Inferior parietal cortex (tissue), 1 donor: Measurements from ENCODE around the gene UCN2.

ENCODE experiments used
- DNase-seq: peaks from one replicate; pipeline ENCODE4 v3.0.0-alpha.2; 2016; ENCODE audit errors: extremely low spot score

Gene UCN2

DNA sequence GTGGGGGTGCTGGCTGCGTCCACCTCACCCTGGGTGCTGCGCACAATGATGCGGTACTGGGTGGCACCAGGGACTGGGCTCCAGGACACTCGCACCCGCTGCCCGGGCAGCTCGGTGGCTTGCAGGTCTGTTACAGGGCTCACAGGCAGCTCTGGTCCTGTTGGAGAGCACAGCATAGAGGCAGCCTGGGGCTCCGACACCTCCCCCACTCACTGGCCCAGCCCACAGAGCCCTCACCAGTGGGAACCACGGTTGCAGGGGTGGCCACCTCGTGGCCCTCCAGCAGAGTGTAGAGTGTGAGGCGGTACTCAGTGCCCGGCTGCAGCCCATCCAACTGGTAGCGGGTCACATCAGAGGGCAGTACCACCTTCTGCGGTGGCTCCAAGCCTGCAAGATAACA is 27.9 kb upstream of the UCN2 start:
- no peak for DNase-seq

- DNase-seq = no peak
Observed at GRCh38 chr3:48588230-48588629, 24.6 kb upstream of the UCN2 start.

GRCh38 chr3:48587686-48588085 is 24.1 kb upstream of the UCN2 start:
- no peak for DNase-seq

GRCh38 chr3:48585411-48585810 is 21.8 kb upstream of the UCN2 start:
- DNase-seq = no peak

GRCh38 chr3:48584836-48585235 is 21.3 kb upstream of the UCN2 start:
- DNase-seq = no peak

- no peak for DNase-seq
Observed at GRCh38 chr3:48581621-48582481, 18.3 kb upstream of the UCN2 start.

DNA sequence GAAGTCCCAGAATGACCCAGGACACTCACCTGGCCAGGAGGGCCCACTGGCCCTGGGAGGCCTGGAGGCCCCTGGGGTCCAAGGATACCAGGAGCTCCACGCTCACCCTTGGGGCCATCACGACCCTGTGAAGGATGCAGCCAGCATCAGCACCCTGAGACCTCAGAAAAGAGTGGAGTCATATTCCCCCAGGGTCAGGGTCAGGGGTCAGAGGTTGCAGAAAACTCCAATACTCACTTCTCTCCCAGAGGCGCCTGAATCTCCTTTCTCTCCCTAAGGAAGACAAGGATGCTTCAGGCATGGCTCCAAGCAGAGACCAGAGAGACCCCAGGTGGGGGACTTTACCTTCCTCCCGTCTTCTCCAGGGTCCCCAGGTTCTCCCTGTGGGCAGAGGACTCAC is 13.1 kb upstream of the UCN2 start:
- no peak for DNase-seq

DNA sequence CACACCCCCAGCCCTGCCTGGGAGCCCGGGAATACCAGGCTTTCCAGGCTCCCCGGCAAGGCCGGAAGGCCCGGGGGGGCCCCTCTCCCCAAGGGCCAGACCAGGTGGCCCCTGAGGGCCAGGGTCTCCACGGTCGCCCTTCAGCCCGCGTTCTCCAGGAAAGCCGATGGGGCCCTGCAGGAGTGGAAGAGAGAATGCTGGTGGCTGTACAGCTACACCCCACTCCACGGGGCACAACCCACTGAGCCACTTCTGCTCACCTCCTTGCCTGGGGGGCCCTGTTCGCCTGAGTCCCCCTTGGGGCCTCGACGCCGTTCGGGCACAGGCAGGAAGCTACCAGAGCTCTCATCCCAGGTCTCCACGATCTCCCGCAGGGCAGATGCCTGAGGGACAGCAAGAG is 11.8 kb upstream of the UCN2 start:
- no peak for DNase-seq

- no peak for DNase-seq
Observed at GRCh38 chr3:48573973-48574585, 10.5 kb upstream of the UCN2 start.

GRCh38 chr3:48572517-48572916 is 8.9 kb upstream of the UCN2 start:
- DNase-seq = no peak

DNA sequence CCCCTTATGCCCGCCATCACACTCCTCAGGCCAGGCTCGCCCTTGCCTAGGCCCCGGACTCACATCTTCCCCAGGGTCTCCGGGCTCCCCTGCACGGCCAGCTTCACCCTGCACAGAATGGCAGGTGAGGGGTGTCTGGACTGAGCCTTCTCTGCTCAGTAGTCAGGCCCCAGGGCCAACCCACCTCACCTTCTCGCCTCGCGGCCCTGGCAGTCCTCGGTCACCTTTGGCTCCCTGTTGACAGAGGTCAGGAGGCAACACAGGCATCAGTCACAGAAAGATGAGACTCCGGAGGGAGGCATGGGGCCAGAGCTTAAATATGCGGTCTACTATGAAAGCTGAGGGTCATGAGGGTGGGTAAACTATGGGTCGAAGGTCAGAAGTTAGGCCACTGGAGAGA is 8.4 kb upstream of the UCN2 start:
- no peak for DNase-seq

GRCh38 chr3:48569808-48570450 is 6.3 kb upstream of the UCN2 start:
- DNase-seq = no peak

GRCh38 chr3:48569400-48569799 is 5.8 kb upstream of the UCN2 start:
- no peak for DNase-seq

- no peak for DNase-seq
Observed at GRCh38 chr3:48568476-48568875, 4.9 kb upstream of the UCN2 start.

GRCh38 chr3:48567500-48567899 is 3.9 kb upstream of the UCN2 start:
- DNase-seq = no peak

DNA sequence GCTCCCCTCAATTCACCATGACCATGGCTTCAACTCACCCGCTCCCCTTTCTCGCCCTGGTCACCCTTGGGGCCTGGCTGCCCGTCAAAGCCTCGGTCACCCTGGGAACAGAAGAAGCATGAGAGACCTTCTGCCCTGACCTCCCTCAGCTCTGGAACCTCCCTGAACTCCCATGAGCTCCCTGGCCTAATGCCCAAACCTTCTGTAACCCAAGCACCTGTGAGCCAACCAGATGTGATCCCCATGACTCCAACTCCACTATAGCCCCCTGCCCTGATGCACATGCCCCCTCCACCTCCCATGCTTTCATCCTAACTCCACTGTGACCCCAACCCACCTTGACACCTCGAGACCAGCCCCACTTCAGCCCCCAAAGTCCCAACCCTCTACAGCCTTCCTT is 3.5 kb upstream of the UCN2 start:
- DNase-seq = no peak

DNA sequence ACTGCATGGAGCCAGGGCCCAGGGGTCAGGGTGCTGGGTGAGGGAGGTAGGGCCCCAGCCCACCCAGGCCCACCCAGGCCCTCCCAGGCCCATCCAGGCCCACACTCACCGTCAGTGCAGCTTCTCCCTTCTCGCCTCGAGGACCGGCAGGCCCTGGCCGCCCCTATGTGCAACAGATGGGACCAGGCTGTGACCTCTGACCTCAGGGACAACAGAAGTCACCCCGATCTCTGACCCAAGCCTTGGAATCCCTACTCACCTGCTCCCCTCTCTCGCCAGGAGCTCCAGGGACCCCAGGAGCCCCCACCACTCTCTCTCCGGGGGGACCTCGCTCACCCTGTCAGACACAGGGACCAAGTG is 2.8 kb upstream of the UCN2 start:
- DNase-seq = no peak

DNA sequence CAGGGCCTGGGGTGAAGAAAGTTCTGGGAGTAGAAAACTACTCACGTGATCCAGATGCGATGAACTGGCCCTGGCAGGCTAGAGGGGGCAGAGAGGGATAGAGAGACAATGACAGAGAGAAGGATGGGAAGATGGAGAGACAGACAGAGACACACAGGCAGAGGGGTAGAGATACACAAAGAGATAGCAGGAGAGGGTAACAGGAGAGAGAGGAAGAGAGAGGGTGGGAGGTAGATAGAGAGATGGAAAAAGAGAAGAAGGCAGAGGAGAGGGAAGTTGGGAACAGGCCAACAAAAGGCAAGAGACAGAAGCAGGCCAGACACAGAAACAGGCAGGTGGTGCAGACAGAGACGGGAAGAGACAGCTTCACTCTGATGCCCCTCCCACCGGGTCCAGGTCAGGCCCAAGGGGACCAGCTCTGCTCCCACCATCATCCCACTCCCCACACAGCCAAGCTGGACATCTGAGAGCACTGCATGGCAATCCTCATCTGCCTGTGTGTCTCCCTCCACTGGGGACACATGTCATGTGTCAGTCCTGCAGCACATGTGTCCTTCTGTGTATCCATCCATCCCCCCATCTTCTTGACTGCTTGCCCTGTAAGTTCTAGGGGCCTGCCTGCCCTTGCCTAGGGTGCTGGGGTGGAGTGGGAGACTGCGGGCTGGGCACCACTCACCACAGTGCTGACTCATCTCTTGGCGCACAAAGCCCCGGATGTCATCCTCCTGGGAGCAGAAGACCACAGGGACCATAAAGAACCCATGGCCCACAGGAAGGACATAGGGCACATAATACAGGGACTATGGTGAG is 2.2 kb upstream of the UCN2 start:
- DNase-seq = no peak

- no peak for DNase-seq
Observed at GRCh38 chr3:48565186-48565585, 1.6 kb upstream of the UCN2 start.

DNA sequence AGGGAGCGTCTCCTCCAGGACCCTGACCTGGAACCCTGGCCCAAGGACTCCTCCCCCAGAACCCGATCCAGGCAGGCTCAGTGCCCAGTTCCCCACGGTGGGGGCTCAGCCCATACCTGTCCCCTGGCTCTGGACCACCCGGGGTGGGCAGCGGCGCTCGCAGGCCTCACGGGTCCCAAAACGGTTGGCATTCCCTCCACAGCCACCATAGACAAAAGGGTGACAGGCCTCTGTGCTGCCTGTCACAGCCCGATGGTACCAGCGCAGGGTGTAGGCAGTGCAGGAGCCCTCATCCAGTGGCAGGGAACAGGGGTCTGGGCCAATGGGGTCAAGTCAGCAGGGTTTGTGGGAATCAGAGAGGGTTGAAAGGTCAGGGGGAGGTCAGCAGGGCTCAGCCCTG is 1.1 kb upstream of the UCN2 start:
- no peak for DNase-seq

DNA sequence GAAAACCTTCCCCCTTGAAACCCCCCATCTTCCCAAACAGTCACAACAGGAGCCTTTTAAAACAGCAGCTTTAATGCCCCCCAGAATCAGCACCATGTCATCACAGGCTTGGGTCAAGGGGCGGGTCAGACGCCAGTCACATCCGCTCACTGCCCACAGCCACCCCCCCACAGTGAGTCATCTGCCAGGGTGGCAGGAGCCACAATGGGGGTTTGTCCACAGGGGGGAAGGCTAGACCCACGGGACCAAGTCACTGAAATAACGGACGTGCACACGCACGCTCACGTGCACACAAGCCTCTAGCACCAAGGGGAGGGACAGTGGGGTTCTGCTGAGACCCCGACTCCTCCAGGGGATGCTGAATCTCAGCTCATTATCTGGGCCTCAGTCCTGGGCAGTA is 441 bp upstream of the UCN2 start:
- DNase-seq = no peak

GRCh38 chr3:48562367-48563095 is 1.1 kb downstream of the UCN2 start:
- DNase-seq = no peak
